ENCODE results near the gene MIB1.

MIB1 gene

DNA sequence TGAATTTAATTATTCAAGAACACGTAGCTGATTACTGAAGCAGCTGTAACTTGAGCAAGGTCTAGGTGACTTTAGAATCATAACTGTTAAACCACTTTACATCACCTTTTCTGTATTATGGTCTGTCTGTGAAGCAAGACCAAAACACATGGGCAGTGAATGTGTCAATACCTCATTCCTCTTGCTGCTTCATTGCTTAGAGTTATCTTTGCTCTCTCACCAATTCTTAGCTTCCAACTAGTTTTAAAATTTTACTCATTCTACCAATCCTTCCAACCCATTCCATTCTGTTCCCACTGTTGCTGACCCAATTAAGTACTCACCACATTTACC is 80.2 kb downstream of the MIB1 start:
- DNase-seq (ENCODE audit: extremely low read depth, insufficient read length), result no peak
- TF ChIP-seq, protein P1, sequence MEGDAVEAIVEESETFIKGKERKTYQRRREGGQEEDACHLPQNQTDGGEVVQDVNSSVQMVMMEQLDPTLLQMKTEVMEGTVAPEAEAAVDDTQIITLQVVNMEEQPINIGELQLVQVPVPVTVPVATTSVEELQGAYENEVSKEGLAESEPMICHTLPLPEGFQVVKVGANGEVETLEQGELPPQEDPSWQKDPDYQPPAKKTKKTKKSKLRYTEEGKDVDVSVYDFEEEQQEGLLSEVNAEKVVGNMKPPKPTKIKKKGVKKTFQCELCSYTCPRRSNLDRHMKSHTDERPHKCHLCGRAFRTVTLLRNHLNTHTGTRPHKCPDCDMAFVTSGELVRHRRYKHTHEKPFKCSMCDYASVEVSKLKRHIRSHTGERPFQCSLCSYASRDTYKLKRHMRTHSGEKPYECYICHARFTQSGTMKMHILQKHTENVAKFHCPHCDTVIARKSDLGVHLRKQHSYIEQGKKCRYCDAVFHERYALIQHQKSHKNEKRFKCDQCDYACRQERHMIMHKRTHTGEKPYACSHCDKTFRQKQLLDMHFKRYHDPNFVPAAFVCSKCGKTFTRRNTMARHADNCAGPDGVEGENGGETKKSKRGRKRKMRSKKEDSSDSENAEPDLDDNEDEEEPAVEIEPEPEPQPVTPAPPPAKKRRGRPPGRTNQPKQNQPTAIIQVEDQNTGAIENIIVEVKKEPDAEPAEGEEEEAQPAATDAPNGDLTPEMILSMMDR (IDR thresholded peaks at IDR 0.05; ENCODE audit: insufficient read depth, low read length, poor library complexity, severe bottlenecking), result no peak
- Histone ChIP-seq H3K36me3 (ENCODE audit: control insufficient read depth, insufficient read depth, low read length) (no peaks in the 10 kb centered on the region; the same call in none of the 2 replicates), H3K4me3 (replicated peaks; ENCODE audit: low read depth, low read length) (no peak overlapping the region), H3K27me3 (replicated peaks; ENCODE audit: control insufficient read depth, insufficient read depth, low read length) (no peaks in the 10 kb centered on the region)

- Histone ChIP-seq H3K36me3 (ENCODE audit: control insufficient read depth, insufficient read depth, low read length) (no peaks in the 10 kb centered on the region; the same call in 1 of the 2 replicates), H3K4me3 (replicated peaks; ENCODE audit: low read depth, low read length) (no peak overlapping the region), H3K27me3 (replicated peaks; ENCODE audit: control insufficient read depth, insufficient read depth, low read length) (no peaks in the 10 kb centered on the region)
- TF ChIP-seq, protein P1 (IDR thresholded peaks at IDR 0.05; ENCODE audit: insufficient read depth, low read length, poor library complexity, severe bottlenecking), result no peak
- DNase-seq (ENCODE audit: extremely low read depth, insufficient read length), result no peak
Measured at GRCh38 chr18:21823848-21824247, 83.3 kb downstream of the MIB1 start.

DNA sequence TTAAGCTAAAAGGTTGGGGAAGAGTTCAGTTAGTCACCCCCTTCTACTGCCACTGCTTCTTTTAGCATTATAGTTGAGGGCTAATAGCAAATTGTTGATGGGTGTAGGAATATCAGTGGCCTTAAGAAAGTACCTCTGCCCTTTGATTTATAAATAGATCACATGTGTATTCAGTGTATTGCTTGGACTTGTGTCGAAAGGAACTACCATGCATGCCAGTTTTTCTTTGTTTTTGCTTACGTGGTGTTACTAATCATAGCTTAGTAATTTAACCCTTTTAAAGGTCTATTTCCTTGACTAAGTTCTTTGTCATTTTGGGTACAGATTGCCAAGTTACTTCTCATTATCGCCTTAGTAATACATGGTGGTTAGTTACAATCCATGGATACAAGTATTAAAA is 85.6 kb downstream of the MIB1 start:
- no peak for DNase-seq (ENCODE audit: extremely low read depth, insufficient read length)
- TF ChIP-seq, protein P1 (IDR thresholded peaks at IDR 0.05; ENCODE audit: insufficient read depth, low read length, poor library complexity, severe bottlenecking), result no peak
- H3K36me3 ChIP-seq (ENCODE audit: control insufficient read depth, insufficient read depth, low read length), result no peaks in the 10 kb centered on the region
- H3K27me3 ChIP-seq (replicated peaks; ENCODE audit: control insufficient read depth, insufficient read depth, low read length), result no peaks in the 10 kb centered on the region
- no peak overlapping the region for H3K4me3 ChIP-seq (replicated peaks; ENCODE audit: low read depth, low read length)

- DNase-seq (ENCODE audit: extremely low read depth, insufficient read length), result no peak
- H3K27me3 ChIP-seq (replicated peaks; ENCODE audit: control insufficient read depth, insufficient read depth, low read length), result no peaks in the 10 kb centered on the region
- TF ChIP-seq, protein P1 (IDR thresholded peaks at IDR 0.05; ENCODE audit: insufficient read depth, low read length, poor library complexity, severe bottlenecking), result no peak
- H3K4me3 ChIP-seq (replicated peaks; ENCODE audit: low read depth, low read length), result no peak overlapping the region
- H3K36me3 ChIP-seq (ENCODE audit: control insufficient read depth, insufficient read depth, low read length), result no peaks in the 10 kb centered on the region
Measured at GRCh38 chr18:21826641-21827302, 86.2 kb downstream of the MIB1 start.

DNA sequence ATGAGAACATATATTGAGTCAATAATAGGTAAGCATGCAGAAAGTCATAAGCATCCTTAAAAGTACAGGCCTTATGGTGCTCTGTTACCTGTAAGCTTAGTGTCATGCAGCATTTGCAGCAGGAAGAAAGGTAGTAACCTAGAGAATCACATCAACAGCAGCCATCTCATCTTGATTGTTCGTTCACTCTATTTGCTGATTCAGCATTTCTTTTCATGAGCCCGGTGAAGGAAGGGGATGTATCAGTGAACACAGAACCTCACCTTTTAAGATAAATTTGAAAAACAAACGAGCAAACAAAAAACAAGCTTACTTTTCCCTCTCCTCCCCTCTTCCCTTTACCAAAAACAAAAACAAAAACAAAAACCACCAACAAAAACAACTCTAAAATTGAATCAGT is 89.9 kb downstream of the MIB1 start:
- TF ChIP-seq, protein P1 (IDR thresholded peaks at IDR 0.05; ENCODE audit: insufficient read depth, low read length, poor library complexity, severe bottlenecking), result no peak
- no peak overlapping the region for H3K4me3 ChIP-seq (replicated peaks; ENCODE audit: low read depth, low read length)
- no peaks in the 10 kb centered on the region for H3K36me3 ChIP-seq (ENCODE audit: control insufficient read depth, insufficient read depth, low read length)
- DNase-seq (ENCODE audit: extremely low read depth, insufficient read length), result no peak
- no peaks in the 10 kb centered on the region for H3K27me3 ChIP-seq (replicated peaks; ENCODE audit: control insufficient read depth, insufficient read depth, low read length)

DNA sequence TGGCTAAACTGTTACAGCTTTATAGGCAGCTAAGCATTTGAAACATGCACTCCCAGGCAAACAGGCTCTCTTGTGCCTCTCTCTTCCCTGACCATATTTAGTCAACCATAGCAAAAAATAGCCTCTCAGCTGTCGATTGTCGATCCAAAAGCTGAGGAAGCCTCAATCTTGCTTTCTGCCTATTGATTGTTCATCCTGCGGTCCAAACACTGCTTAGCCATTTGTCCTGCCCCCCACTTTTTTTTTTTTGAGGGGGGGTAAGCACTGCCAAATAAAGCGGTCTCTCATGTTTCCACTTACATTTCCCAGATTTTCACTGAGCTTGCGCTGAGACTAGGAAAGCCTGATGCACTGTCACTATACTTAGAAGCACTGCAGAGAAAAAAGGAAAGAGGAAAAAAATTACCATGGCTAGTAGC is 90.8 kb downstream of the MIB1 start:
- Histone ChIP-seq H3K27me3 (replicated peaks; ENCODE audit: control insufficient read depth, insufficient read depth, low read length) (no peaks in the 10 kb centered on the region), H3K36me3 (ENCODE audit: control insufficient read depth, insufficient read depth, low read length) (no peaks in the 10 kb centered on the region), H3K4me3 (replicated peaks; ENCODE audit: low read depth, low read length) (no peak overlapping the region)
- TF ChIP-seq, protein P1 (IDR thresholded peaks at IDR 0.05; ENCODE audit: insufficient read depth, low read length, poor library complexity, severe bottlenecking), result no peak
- DNase-seq (ENCODE audit: extremely low read depth, insufficient read length), result no peak

Data from GM06990 (cell line).